ENCODE data around the gene RMRP.
"Not testable (repeated sequence)": the region's sequence is repeated elsewhere in the genome, so short reads cannot be mapped to it uniquely, and the experiment has no call there.

Gene RMRP

DNA sequence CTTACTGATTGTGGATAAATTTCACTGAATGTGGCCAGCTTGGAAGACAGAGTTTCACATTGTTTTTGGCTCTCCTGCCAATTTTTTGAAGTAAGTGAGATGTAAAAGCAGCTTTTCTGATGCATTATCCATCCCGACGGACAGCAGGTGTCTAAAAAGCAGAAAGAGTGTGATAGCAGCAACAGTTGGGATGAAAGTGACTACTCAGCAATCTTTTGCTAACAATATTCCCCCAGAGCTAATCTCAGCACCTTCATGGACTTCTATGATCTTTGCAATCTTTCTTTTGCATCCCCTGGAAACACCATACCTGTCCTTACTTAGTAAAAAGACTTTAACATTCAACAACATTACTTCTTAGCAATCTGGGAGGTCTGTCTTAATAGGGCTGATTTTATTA, 45.0 kb downstream of the RMRP start:
- no peak for DNase-seq (ENCODE audit: low read depth in 1 of 2, low spot score in 1 of 2)

GRCh38 chr9:35612066-35612465, 45.8 kb downstream of the RMRP start:
- DNase-seq (ENCODE audit: low read depth in 1 of 2, low spot score in 1 of 2) = not testable (repeated sequence)

DNA sequence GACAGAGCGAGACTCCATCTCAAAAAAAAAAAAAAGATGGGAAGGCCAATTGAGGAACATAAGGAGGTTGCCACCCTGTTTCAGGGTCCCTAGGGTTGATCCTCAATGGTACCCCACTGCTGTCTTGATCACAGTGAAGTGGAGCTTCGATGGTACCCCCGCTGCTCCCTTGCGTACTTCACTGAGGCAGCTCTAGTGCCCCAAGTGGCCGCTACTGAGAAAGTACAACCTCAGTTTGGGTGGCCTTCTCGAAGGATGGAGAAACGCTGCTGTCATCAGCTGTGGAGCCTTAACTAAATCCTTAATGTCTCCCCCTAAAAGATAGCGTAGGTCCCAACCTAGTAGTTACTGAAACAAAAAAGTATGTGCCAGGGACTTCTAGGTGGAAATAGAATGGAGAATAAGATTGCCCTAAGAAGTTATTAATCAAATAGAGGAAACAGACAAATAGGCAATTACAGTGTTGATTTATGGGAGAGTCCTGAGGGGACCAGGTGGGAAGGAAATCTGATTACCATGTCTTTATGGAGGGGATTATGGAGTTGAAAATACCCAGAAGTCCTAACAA, 46.5 kb downstream of the RMRP start:
- DNase-seq (ENCODE audit: low read depth in 1 of 2, low spot score in 1 of 2) = peak in 1 of 2 donors; percentile 39

GRCh38 chr9:35609820-35610163, 48.0 kb downstream of the RMRP start:
- no peak for DNase-seq (ENCODE audit: low read depth in 1 of 2, low spot score in 1 of 2)

- DNase-seq (ENCODE audit: low read depth in 1 of 2, low spot score in 1 of 2) = no peak
These were observed 48.6 kb downstream of the RMRP start for GRCh38 chr9:35609001-35609819.

- DNase-seq (ENCODE audit: low read depth in 1 of 2, low spot score in 1 of 2) = no peak
These were observed 49.6 kb downstream of the RMRP start for GRCh38 chr9:35608221-35608620.
